HG02798 (cell line): Measurements from ENCODE around the gene GPC4.

ENCODE experiments used
- ATAC-seq: cut with Tn5 transposase; IDR thresholded peaks from one replicate; pipeline ENCODE4 v1.9.1; 2021; ENCODE audit warnings: mild to moderate bottlenecking; ENCODE audit not compliant: unreplicated experiment, poor library complexity

The GPC4 gene

DNA sequence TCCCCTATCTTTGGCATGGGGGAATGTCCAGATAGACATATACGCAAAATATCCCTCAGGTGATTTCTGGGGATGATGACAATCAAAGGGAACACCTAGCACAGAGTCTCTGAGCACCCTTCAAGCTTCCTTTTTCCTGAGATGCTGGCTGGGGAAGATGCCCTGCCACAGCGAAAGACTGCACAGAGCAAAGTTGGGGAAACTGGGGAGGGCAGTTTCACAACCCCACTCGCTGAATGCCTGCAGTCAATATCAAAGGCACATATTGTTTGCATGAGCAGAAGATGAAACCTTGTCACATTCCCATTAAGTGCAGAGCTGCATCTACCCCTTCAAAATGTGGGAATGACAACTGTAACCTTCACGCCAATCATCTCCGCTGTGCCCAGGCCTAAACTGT is 2.6 kb downstream of the GPC4 start:
- no peak for ATAC-seq

DNA sequence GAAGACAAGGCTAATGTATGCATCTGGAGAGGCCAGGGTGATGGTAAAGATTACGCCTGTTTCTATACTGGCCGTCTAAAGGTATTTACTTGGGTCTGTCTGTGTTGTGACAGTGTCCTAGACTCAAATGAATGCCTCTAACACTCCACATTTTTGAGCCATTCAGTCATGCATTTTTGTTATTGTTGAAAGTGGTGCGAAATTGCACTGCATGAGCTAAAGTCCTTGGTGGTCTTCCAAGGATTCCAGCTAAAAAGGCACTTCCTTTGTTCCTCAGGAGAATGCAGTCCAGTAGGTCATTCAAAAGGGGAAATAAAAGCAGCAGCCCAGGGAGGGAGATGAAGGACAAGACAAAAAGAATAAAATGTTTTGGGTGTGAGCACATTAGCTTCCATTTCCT is 3.0 kb downstream of the GPC4 start:
- ATAC-seq: no peak

DNA sequence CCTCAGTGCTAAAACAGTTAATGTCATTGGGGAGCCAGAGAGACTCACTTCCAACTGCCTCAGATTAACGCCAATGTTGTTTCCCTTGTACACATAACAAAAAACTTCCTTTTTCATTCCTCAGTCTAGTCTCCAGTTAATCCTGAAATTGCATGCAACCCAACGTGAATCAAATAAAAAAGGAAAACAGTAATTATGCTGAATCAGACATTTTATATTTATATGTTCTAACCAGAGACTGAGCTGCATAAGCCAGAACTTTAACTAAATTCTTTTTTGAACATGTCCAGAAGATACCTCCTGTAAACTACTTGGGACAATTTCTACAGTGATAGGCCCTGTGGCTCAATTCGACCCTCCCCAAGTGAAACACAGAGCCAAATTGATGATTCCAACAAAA is 4.7 kb downstream of the GPC4 start:
- no peak for ATAC-seq

DNA sequence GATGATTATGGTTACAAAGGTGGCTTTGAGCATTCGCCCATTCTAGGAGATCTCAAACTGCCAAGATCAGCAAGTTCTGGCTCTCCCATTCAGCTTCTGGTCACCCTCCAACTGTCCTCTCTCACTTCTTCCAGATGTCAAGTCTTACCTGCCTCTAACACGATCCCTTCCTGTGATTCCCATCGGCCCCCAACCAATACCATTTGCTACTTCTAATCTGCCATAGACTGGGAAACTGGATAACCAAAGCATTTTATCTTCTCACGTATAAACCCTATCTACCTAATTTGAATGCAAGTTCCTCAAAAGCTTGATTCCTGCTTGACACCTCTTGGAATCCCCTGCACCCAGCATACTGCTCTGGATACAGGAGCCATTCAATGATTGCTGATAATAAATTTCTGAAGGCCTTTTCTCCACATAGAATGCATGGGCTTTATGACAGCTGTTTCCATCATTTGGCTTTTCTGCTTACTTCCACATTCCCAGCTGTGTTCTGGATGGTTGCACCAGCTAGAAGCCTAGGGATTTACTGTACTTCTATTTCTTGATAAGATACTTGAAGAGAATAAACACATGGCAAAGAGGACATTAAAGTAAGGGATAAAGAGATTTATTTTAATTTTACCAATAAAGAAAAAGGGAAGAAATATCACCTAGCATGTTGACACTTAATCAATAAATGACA is 9.6 kb downstream of the GPC4 start:
- ATAC-seq: no peak

DNA sequence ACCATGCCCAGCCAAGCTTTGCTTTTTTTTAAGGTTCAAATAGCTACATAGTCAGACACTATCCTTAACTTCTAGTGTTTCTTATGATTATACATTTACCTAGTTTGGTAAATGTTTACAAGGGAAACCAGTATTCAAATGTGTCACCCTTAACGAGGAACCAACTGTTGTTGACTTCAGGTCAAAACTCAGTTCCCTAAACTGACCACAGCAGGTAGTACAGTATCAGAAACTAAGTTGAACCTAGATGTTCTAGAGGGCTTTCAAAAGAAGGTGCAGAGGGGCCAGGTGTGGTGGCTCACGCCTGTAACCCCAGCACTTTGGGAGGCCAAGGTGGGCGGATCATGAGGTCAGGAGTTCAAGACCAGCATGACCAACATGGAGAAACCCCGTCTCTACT is 11.3 kb downstream of the GPC4 start:
- ATAC-seq: no peak

DNA sequence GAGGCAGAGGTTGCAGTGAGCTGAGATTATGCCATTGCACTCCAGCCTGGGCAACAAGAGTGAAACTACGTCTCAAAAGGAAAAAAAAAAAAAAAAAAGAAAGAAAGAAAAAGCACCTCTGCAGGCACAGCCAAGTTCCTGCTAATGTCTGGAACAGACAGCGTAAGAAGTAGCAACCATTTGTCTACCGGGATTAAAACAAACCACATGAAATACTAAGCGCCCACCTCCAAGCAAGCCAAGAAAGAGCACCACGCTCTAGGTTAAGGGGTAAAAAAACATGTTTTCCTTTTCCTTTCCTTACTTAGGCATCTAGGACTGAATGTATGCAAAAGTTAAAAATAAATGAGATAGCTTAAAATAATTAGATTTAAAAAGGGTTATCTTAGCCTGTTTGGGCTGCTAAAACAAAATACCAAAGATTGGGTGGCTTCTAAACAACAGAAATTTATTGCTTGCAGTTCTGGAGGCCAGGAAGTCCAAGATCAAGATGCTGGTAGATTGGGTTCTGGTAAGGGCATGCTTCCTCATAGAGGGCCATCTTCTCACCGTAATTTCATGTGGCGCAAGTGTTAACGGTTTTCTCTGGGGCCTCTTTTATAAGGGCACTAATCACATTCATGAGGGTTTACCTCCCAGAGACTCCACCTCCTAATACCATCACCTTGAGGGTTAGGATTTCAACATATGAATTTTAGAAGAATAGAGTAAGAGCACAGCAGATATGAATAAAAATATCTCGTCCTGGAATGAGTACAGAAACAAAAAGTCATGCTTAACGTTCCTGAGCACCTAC is 12.3 kb downstream of the GPC4 start:
- no peak for ATAC-seq

DNA sequence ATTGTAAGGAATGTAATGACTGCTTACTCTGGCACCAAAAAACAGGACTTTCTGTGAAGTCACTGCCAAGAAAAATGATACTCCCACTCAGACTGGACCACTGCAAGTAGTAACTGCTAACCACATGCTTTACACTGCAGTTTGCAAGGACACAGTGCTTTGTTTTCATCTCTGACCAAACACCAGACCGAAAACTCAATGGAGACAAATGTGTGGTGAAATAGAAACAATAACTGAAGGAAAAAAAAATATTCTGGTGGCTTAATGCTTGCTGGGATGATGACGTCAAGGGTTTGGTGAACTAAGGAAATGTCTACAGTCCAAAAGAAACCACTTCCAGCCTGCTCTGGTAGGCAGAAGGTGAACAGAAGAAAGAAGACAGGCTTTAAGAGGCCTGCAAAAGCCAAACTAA is 13.2 kb downstream of the GPC4 start:
- no peak for ATAC-seq

DNA sequence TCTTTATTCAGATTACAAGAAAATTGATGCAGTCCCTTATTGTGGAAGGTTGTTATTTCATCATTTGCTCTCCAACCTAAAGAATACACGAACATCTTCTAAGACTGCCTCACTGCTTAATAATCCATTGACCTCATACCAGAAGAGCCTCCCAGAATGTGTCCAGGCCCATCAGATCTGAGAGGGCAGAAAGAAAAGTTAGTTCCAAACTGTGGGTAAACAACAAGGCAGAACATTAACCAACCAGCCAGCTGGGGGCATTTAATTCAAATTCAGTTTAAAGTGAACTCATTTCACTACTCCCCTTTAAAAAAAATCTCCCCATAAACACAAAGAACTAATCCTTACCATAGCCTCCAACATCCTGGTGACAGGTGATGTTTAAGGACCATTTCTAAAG is 13.8 kb downstream of the GPC4 start:
- ATAC-seq: no peak

DNA sequence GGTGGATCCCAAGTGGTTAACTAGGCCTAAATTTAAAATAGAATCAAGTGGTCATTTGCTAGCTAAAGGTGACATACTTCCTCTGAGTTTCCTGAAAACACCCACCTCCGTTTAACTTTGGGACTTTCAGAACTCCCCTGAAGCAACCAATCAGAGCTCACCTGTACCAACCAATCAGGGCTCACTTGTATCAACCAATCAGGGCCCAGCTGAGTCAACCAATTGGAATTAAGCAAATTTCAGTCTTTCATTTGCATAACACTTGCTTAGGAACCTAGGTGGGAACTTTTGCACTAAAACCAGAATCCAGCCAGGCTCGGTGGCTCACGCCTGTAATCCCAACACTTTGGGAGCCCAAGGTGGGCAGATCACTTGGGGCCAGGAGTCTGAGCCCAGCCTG is 15.9 kb downstream of the GPC4 start:
- ATAC-seq: no peak

DNA sequence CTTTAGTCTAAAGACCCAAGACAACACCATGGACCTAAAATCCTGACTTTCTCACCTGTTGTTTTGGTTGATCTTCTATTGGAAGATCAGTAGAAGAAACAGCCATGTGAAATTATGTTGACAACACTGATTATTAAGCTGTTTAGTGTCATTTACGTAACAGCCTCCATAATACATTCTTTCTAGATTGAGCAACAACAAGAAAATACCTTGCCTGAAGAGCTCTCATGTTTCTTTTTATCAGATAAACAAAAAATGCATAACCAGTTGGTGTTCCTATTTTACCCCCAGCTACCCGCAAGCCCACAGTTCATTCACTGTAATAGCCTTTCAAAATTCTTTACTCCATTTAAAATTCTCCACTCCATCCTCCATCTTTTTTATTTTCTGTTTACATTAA is 20.5 kb downstream of the GPC4 start:
- ATAC-seq: no peak

DNA sequence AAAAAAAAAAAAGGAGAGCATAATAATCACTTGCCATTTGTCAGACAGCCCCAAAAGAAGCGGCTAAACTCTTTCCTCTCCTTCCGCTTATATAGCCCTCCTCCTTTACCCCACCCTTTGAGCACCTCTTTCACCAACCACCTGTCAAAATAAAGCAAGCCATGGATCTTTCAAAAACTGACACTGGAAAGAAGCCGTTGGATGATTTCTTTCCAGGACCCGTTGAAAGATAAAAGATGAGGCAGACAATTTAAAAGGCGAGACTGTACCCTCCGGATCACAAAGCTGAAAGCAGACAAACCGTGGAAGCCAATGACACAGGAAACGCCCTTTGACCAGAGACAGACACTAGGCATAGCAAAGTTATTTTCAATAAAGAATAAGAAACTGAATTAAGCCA is 22.6 kb downstream of the GPC4 start:
- ATAC-seq: no peak

DNA sequence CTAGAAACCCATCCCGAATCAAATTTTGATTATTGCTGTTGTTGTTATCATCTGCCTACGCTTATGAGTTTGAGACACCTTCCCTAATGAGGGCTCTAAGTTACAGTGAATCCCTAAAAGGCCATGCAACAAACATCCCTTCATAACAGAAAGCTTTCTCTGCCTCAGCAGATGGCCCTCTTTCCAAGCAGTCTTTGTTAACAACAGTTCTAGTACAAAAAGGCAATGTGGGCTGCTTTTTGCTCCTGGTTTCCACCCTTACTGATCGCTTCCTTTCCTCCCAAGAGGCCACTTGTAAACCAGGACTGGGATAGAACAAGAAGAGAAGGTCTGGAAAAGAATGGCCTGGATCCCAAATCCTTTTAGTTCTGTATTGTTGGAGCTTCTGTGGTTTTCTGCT is 24.2 kb downstream of the GPC4 start:
- no peak for ATAC-seq

DNA sequence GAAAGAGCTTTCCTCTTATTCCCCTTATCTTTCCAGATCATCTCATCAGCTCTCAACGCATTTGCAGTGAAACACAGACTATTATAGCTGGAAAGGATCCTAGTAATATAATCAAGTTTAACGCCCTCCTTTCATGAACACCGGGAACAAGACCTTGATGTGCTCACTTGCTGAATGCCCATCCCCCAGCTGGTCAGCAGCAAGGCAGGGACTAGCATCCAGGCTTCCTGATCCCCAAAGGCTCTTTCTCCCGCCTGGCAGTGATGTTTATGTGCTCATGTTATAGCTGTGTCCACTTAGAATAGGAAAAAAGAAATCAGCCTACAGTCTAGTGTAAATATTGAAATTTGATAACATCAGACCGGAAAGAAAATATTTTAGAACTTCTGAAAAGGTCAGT is 24.6 kb downstream of the GPC4 start:
- no peak for ATAC-seq

DNA sequence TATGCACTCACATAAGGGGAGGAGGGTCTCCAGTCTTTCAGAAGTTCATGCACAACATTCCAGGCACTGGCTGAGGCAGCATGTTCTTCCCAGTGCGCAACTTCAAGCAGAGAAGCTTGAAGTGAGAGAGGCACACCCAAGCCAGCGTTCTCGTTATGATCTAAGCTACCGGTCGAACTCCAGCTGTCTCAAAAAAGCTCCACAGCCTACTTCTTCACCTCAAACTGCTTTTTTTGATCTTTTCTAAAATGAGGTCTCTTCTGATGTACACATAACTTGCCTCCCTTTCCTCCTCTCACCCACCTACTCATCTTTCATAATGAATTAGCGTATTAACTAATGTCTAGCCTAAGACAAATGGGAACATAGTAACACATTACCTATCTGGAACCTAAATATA is 25.3 kb downstream of the GPC4 start:
- ATAC-seq: no peak

DNA sequence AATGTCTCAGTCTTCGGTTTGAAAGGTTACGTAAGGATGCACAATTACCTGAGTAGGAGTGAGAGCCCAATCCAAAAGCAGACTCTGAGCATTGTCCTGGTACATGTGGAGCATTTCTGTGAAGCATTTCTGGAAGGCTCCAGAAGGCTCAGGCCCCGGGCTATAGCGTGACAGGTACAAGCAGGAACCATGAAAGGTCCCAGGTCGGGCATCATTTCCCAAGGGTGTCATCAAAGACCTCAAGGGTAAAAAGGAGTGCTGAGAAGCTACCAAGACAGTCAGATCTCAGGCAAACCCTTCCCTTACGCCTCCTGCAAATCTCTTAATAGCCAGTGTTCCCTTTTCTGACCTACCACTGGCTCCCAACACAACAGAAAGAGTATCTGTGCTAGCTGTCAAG is 30.8 kb downstream of the GPC4 start:
- no peak for ATAC-seq

DNA sequence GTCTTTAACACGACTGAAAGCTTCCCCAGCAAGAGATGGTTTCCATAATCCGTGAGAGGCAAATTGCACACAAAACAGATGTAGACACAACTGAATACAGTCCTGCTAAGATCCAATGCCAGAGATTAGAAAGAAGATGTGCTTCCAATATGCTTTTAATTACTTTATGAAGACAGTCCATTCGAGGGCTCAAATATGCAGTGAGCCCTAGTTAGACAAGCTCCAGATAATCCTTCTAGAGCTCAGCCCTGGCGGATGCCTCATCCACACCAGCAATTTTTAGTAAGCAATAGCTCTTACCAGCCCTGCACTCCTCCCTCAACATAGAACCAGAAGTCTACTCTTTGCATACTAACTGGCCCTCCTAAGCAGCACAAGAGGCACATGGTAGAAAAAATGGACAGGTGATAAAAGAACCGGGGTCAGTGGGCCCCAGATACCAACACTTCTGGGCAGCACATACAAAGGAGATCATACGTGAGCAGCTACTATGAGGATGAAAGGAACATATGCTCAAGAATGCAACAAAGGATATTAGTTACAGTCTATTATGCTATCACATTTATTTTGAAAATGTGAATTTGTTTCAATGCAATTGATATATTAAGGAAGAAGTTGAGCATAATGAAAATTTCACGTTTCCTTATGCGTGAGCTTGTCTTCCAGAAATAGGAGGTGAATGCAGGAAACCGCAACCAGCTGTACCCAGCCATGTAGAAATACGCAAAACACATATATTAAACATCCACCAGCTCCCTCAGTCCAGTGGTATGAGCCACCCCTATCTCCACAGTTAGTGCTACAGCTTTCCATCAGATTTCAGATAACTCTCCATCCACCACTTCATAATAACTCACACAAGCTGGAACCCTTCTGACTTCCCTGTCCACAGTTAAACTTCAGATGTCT is 34.3 kb downstream of the GPC4 start:
- ATAC-seq: peak; percentile 35

DNA sequence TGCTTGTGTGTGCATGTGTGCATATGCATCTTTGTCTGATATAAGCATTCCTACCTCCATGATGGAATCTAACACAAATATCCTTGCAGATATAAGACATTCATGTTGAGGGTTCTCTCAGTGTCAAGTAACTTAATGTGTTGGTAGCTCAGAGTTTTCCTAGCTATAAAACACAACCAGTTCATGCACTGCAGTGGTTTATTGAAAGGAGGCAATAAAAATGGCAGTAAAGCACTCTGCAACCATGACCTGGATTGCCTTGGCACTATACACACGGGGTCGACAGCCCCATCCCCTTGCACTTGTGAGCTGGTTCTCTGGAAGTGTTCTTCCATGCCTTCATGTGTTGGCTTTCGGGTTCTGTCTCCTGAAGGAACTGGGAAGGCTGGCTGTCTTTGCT is 38.9 kb downstream of the GPC4 start:
- ATAC-seq: no peak

DNA sequence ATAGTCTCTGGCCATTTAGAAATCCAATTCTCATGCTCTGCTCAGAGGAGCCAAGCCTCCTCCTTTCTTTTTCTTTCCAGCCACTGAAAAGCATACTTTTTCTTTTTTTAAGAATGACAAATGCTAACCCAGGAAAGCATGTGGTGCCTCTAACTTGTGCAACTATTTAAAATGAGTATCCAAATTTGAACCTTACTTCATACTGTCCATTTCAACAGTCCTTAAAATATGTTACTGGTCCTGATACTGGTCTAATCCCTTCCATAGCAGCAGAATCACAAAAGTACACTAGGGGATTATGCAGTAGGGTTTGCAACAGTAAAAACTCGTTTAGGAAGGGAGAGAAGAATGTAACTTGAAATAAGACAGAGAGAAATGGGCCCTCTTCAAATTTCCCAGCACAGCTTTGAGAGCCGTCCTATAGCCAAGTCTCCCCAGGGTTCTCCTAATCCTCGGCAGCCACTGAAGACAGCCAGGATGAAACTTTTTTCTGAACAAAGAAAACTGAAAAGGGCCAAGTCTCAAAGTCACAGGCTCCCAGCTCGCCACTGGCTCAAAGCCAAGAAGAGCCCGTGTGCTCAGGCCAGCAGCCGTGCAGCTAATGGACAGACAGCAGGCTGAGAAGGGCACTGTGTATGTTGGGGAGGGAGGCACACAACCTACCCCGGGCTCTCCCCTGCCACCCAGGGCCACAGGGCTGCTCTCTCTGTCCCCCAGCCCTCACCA is 39.5 kb downstream of the GPC4 start:
- no peak for ATAC-seq

DNA sequence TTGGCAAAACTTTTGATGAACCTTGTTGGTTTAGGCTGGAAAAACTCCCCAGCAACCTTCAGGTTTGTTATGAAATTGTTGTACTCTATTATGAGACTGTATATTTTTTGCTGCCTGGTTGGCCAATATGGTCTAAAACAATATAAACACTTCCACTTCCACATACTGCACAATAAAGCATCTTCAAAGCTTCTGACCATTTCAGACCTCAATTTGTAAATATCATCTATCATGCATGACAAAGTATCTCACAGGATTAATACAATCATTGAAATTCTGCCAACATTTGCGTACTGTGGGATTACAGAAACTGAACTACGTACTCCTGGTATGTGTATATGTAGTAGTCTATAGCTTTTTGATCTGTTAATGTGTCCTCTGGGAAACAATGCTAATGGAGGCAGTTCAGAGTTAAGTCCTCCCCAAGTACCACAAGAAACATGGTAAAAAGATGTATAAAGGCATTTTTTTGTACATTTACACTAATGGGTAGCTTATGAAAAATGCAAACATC is 40.4 kb downstream of the GPC4 start:
- no peak for ATAC-seq

DNA sequence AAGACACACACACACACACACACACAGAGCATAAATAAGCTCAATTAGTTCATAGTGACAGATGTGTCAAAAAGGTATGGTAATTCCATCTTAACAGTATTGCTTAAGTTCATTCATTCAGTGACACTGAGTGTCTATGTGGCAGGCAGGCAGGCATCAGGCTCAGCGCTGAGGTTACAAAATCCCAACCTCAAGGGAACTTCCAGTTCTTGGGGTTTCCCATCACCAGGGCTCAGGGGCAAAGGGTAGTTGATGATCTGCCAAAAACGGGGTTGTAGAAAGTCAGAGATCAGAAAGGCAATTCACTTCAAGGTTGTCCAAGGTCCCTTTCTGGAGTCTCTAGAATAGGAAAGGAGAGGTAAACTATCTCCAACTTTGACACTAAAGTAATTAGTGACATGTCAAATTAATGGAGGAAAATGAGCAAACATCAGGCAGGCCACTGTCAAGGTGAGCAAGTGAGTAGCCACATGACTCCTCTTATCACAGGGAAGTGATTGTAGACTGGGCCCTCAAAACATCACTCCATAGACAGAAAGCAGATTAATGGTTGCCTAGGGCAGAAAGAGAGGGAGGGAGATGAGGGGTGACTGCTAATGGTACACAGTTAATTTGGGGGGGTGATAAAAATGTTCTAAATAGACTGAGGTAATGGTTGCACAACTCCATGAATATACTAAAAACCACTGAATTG is 41.8 kb downstream of the GPC4 start:
- peak; percentile 52 for ATAC-seq
